Diencephalon (tissue), 1 donor: ENCODE measurements around the gene KDM2A. TPM values are rescaled to one million over a fixed set of nuclear protein-coding genes. Genes with fewer than 3 reads are reported as not detected.

Experiments
- total RNA-seq: library from RNA; depleted of rRNA; stranded (reverse); fragments of >200 nt; gene quantifications from one replicate; pipeline ENCODE4 v1.2.3, GENCODE V29; 2014

The KDM2A gene
- total RNA-seq = 52.4 TPM

GRCh38 chr11:67118801-67119584, at the start of gene KDM2A:
Gene KDM2A (plus strand): TSS chr11:67119263. CDS start chr11:67121317, 2,054 bp downstream.

DNA sequence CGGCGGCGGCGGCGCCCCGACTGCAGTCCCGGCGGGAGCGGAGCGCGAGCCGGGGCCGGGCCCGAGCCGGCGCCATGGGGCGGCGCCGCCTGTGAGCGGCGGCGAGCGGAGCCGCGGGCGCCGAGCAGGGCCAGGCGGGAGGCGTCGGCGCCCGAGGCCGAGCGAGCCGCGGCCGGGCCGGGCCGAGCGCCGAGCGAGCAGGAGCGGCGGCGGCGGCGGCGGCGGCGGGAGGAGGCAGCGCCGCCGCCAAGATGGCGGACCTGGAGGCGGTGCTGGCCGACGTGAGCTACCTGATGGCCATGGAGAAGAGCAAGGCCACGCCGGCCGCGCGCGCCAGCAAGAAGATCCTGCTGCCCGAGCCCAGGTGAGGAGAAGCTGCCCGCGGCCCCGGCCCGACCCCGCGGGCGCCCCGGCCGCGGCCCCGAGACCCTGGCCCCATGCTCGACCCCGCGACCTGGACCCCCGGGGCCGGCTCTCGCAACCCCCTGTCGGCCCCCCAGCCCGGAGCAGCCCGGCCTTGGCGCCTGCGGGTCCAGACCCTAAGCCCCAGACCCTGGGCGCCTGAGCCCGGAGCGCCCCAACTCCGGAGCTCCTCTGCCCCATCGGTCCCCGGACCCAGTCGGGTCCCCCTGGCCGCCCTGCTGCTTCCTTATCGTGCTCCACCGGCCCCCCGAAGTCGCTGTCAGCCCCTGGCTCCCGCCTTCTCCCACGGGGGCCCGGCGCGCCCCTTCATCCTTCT, 147.6 kb downstream of the KDM2A start, which contains the start of gene GRK2:
TSS of gene GRK2 (plus strand) at position 25 of the 739 bp plus-strand sequence. CDS start at position 252, 227 bp downstream.

DNA sequence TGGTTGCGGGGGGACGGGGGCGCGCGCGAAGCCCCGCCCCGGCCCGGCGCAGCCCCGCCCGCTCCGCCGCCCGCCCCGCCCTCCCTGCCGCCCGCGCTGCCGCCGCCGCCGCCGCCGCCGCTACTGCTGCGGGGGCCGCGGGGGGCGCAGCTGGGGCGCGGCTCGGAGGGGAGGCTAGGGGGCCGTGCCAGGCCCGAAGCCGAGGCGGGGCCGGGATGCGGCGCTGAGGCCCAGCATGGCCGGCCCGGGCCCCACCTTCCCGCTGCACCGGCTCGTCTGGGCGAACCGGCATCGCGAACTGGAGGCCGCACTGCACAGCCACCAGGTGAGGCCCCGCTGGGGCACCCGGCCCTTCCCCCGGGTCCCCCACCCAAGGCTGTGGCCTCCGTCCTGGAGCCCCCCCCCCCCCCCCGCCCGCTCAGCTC, 170.2 kb downstream of the KDM2A start, which contains the start of gene ANKRD13D:
TSS of gene ANKRD13D (plus strand) at position 78 of the 425 bp plus-strand sequence. CDS start at position 236, 158 bp downstream.

GRCh38 chr11:67303132-67303834, 184.2 kb downstream of the KDM2A start, which contains the start of gene SSH3:
Gene SSH3 (plus strand): TSS chr11:67303530. CDS start chr11:67303626, 96 bp downstream.

Other genes starting within 250 kb of the KDM2A start
- 15.7 TPM for gene PC, start 160.9 kb upstream of the KDM2A start, total RNA-seq
- gene C11orf86, start 144.0 kb upstream of the KDM2A start, total RNA-seq = not detected
- gene SYT12, start 96.1 kb upstream of the KDM2A start, total RNA-seq = 6.0 TPM
- gene RHOD, start 62.4 kb upstream of the KDM2A start, total RNA-seq = 0.23 TPM
- gene GRK2, start 147.2 kb downstream of the KDM2A start, total RNA-seq = 53.3 TPM
- gene ANKRD13D, start 170.0 kb downstream of the KDM2A start, total RNA-seq = 57.7 TPM
- gene SSH3, start 184.3 kb downstream of the KDM2A start, total RNA-seq = 4.6 TPM
- 4.2 TPM for gene POLD4, start 234.3 kb downstream of the KDM2A start, total RNA-seq